ENCODE results near the gene CD247.

DNA sequence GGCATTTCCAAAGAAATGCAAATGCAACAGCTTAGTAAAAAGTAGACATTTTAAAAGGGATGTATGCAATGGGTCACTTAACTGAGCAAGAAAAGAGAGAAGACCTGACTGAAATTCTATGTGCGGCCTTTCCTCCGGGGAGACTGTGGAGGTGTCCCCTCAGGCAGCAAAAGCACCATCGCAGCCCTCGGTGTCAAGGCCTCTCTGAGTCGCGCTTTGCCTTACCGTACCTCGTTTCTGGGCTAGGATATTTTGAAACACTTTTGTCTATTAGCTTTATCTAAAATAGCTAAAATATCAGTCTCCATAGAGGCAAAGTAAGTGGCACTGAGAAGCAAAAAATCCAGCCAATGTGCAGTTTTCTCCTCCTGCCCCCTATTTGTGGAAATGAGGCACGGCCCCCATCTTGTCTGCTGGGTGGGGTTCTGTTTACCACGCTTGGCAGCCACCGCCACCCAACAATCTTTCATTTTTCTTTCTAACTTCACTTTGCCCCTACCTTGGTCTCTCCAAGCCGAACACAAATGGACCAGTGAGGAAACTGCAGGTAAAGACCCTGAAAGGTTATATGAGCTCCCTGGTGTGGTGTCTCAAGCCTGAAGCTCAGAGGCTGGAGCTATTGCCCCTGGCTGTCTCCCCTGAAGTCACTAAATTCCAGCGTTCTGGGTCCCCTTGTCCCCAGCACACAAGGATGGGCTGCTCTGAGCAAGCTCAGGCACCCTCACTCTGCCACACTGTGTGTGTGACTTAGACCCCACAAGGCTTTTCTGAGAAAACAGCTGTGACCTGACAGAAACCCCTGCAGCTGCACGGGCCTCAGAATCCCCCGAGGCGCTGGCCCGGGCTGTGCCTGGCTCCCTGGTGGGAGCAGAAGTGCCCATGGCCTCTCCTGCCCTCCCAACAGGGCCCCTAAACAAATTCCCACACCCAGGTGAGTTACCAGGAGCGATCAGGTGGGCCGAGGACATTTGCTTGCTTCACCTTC is 1.6 kb downstream of the CD247 start:
- TF ChIP-seq HOXC10 (CRISPR knock-in tag; IDR thresholded peaks at IDR 0.05) (no peak), SP2 (tag by site-specific recombination; IDR thresholded peaks at IDR 0.05) (no peak), PRDM4 (tag by site-specific recombination; IDR thresholded peaks at IDR 0.05) (no peak)
- TF ChIP-seq, protein P1, sequence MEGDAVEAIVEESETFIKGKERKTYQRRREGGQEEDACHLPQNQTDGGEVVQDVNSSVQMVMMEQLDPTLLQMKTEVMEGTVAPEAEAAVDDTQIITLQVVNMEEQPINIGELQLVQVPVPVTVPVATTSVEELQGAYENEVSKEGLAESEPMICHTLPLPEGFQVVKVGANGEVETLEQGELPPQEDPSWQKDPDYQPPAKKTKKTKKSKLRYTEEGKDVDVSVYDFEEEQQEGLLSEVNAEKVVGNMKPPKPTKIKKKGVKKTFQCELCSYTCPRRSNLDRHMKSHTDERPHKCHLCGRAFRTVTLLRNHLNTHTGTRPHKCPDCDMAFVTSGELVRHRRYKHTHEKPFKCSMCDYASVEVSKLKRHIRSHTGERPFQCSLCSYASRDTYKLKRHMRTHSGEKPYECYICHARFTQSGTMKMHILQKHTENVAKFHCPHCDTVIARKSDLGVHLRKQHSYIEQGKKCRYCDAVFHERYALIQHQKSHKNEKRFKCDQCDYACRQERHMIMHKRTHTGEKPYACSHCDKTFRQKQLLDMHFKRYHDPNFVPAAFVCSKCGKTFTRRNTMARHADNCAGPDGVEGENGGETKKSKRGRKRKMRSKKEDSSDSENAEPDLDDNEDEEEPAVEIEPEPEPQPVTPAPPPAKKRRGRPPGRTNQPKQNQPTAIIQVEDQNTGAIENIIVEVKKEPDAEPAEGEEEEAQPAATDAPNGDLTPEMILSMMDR (tag by site-specific recombination; IDR thresholded peaks at IDR 0.05): no peak
